Medulla oblongata (tissue), 1 donor: Measurements from ENCODE around the gene KIF20A.
"Not testable (repeated sequence)": the region's sequence is repeated elsewhere in the genome, so short reads cannot be mapped to it uniquely, and the experiment has no call there.

Experiments used
- DNase-seq: peaks from one replicate; pipeline ENCODE4 v3.0.0-alpha.2; 2015; ENCODE audit errors: extremely low spot score

The KIF20A gene

DNA sequence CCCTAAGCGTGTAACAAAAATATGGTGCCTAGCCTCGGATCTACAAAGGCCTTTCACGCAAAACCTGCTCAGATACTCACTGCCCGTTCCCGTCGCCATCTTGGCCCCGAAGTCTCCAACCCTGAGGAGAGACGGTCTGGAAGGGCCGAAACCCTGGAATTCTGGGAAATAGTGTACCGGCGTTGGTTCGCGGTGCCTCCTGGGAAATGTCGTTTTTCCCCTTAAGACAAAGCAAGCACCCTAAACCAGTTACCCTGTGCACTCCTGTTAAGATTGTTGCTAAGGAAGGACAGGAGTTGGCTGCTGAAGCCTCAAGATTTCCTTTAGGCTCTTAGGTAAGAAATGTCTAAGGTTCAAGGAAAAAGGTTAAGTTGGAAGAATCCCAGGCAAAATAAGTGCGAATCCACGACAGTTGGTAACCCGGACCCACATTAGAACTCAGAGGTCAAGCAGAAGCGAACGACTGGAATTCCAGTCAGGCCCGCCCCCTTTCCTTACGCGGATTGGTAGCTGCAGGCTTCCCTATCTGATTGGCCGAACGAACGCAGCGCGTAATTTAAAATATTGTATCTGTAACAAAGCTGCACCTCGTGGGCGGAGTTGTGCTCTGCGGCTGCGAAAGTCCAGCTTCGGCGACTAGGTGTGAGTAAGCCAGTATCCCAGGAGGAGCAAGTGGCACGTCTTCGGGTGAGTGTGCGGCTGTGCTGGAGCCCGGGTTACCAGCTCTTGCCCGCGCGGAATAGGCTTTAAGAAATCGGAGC lies at the start of gene KIF20A, which contains the start of gene BRD8:
Gene KIF20A, plus strand, starts transcription at position 597 of the 761 bp plus-strand sequence. CDS start 569 bp downstream, outside the sequence.
Gene BRD8, minus strand, starts transcription at position 115 of the 761 bp plus-strand sequence. Its CDS starts 16 bp downstream, at position 99.
- peak; percentile 98 for DNase-seq

DNA sequence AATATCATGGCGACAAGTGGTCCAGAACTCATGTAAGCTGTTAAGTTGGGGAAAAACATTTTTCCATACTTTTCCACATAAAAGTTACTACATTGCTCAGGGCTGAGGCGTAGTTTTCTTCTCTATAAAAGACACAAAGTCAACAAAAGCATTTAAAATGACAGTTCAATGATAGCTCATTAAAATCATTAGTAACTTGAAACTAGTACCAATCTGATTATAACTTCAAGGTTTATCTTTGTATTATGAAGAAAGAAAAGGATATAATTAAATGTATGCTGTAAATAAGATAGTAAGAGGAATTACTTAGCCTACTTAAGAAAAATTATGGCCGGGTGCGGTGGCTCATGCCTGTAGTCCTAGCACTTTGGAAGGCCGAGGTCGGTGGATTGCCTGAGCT lies 49.6 kb upstream of the KIF20A start:
- DNase-seq, result no peak

DNA sequence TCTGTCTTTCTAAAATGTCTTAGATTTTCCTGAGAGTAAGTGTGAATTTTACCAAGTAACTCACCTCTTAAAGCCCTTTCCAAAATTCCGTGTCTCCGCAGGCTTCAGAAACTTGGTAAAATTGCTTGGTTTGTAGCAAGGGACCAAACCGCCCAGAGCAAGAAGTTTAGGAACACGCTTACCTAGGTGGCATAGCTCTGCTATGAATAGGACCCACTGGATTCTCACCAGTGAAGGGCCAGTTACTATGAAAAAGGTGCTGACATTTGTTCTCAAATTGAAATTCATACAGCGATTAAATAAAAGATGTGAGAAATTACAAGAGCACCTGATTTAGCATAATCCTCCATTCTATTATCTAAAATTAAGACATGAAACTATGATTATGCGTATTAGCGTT lies 46.4 kb upstream of the KIF20A start:
- no peak for DNase-seq

GRCh38 chr5:138138949-138139780 lies 39.7 kb upstream of the KIF20A start, which contains the start of gene NME5:
NME5 (minus strand) TSS chr5:138139428; CDS start chr5:138138780, 648 bp downstream.
- DNase-seq, result peak; percentile 71

DNA sequence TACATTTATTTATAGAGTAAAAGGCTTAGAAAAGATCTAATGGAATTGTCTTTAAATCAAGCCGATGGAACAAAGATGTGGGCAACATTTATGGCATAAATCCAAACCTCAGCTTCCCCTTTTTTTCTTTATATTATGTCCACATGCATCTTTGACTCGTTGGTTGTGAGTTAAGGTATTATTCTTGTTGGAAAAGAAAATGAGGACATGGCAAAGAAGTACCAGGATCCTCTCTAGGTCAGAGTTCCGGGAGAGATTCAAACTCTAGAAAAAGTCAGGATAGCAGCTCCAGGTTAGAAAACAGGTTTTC lies 39.2 kb upstream of the KIF20A start:
- DNase-seq, result no peak

- no peak for DNase-seq
Observed at GRCh38 chr5:138140268-138140667, 38.6 kb upstream of the KIF20A start.

DNA sequence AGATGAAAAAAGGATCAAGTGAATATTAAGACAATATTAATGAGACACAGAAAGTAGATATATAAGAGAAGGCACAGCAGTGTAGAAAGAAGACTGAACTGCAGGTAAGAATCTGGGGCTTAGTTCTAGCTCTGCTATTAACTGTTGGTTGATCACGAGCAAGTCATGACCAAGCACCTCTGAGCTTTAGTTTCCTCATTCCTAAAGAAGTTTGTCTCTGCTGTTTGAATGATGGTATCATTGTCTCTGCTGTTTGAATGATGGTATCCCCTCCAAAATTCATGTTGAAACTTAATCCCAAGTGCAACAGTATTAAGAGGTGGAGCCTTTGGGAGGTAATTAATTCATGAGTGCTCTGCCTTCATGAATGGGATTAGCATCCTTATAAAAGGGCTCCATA lies 37.2 kb upstream of the KIF20A start:
- DNase-seq, result no peak

DNA sequence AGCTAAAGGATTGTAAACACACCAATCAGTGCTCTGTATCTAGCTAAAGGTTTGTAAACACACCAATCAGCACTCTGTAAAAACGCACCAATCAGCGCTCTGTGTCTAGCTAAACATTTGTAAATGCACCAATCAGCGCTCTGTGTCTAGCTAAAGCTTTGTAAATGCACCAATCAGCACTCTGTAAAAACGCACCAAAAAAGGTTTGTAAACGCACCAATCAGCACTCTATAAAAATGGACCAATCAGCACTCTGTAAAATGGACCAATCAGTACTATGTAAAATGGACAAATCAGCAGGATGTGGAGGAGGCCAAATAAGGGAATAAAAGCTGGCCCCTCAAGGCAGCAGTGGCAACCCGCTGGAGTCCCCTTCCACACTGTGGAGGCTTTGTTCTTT lies 35.3 kb upstream of the KIF20A start:
- not testable (repeated sequence) for DNase-seq

GRCh38 chr5:138148811-138149210 lies 30.1 kb upstream of the KIF20A start:
- no peak for DNase-seq

DNA sequence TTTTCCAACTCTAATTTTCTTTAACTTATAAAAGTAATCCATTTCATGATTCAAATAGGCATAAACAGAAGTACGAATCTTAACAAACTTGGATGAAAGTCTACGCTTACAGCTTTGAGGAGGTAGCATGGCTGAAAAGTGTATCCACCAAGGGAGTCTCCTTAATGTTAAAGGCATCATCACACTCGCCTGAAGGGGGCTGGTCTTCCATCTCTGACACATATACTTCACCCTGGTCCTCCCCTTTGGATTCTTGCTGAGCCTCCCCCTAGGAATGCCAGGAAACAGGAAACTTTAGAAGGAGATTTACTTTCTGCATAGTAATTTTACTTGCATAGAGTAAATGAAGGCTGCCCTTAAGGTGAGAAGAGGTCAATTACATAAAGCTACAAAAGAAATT lies 29.4 kb upstream of the KIF20A start:
- DNase-seq, result no peak

- not testable (repeated sequence) for DNase-seq
Observed at GRCh38 chr5:138155977-138156376, 22.9 kb upstream of the KIF20A start.

- DNase-seq, result no peak
Observed at GRCh38 chr5:138157626-138158025, 21.3 kb upstream of the KIF20A start.

DNA sequence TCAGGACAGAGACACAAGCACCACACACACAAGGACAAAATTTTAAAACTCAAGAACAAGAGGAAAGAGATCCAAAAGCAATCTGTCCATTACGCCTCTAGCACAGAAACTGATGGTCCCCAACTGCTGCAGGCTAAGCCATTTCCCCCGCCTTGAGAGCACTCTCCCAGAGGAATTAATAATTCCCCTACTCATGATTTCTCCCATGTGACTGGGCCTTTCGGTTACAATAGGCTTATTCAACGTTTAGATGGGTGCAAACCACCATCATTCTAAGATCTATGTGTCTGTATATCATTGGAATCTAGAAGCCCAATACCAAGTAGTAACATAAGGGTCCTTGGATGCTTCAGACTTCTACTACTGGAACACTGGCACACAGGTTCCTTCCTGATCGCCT lies 19.2 kb upstream of the KIF20A start:
- peak; percentile 32 for DNase-seq

GRCh38 chr5:138160706-138161105 lies 18.2 kb upstream of the KIF20A start:
- DNase-seq, result no peak

GRCh38 chr5:138163721-138164120 lies 15.2 kb upstream of the KIF20A start:
- no peak for DNase-seq

DNA sequence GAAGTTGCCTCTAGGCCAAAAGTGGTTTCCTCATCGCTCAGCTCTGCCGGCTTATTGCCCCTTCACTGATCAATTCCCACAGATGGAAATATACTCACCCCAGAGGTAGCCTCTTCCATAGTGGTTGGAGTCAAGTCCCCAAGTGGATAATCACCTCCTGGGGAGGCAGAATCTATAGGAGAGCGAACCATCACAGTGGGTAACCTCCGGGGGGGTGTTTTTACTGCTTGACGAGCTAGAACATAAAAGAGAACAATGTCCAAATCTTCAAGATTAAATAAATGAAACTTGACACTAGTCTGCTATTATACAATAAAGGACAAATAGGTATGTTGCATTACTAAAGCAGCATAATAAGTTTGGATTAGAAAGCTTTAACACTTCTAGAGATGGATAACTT lies 9.8 kb upstream of the KIF20A start:
- no peak for DNase-seq

DNA sequence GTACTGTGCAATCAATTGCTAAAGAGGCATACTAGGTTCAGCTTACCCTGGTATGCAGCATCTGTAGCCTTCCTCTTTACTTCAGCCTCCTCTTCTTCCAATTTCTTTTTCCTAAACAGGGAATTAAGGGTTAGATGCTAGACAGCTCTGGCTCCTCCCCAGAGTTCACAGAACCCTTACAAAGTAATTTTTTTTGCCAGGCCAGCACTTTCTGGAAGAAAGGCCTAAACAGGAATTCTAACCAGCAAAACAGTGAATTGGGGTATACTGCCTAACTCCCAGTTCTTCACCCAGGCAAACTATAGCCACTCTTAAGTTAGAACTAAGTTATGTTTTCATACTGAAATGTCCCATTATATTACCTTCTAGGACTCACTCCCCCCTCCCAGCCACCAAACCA lies 8.6 kb upstream of the KIF20A start:
- no peak for DNase-seq

DNA sequence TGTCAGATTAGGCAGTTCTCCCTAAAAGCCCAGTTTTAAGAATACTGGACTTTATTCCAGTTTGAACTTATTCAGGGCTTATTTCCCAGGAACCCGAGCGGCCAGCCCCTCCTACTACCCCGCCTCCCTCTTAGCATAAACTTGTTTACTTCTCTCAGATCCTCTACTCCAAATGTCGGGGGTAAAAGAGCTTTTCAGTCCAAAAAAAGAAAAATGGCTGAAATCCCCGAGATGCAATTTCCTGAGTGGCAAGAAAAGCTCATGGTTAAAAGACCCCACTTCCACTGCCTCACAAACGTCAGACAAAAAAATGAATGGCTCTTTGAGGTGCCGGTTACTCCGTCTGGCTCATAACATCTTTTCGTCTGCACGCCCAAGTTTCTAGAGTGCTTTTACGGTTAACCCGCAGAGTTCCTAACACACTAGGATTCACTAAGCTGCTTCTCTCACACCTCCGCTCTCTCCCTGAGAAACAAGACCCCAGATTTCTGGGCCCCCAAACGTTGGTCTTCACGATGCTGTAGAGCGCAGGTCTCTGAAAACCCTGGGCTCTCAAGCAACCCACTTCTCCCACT lies 884 bp upstream of the KIF20A start:
- peak; percentile 72 for DNase-seq

DNA sequence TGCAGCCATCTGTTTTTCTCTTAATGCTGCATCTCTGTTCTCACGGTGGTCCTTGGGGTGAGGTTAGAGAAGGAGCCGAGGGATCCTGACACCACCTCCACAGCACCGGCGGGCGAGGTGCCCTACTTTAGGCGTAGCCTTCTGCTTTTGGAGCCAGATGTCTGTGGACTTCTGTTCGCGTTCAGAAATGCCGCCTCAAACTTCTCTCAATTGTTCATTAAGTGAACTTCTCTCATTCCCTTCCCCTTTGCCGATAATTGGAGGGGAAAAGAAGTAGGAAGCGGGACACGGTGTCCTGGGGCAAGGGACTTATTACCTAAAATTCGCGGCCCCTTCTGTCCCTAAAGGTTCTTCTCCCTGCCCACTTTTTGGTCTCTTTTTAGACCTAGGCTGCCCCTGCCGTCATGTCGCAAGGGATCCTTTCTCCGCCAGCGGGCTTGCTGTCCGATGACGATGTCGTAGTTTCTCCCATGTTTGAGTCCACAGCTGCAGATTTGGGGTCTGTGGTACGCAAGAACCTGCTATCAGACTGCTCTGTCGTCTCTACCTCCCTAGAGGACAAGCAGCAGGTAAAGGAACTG lies 455 bp downstream of the KIF20A start:
- DNase-seq, result no peak

GRCh38 chr5:138180183-138180782 lies 1.4 kb downstream of the KIF20A start:
- DNase-seq, result peak; percentile 18

GRCh38 chr5:138180841-138181240 lies 1.9 kb downstream of the KIF20A start:
- DNase-seq, result no peak

- DNase-seq, result no peak
Observed at GRCh38 chr5:138182808-138183207, 3.9 kb downstream of the KIF20A start.
